Measurements from ENCODE around the gene MRPL53. TPM values are rescaled to one million over a fixed set of nuclear protein-coding genes. Genes with fewer than 3 reads are reported as not detected.

Gene MRPL53
- total and polyA plus RNA-seq, 2 of the 13 experiments (the other 11 are each of a cell fraction or from before 2014, with no cell fraction given), result 34.3 to 51.9 TPM

DNA sequence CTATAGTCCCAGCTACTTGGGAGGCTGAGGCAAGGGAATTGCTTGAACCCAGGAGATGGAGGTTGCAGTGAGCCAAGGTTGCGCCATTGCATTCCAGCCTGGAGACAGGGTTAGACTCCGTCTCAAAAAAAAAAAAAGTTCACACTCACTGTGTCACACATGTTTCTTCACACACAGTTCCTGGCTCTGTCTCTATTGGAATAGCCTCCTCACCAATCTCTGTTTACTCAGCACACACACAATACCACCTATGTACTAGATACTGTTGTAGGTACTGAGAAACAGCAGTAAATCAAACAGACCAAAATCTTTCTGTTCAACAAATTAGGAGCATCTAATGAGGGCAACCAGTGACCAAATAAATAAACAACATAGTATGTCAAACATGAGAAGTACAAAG lies 13.7 kb upstream of the MRPL53 start (continued):
- TF ChIP-seq CCDC6 (CRISPR knock-in tag; IDR thresholded peaks at IDR 0.05), result no peak
- peak; percentile 18; the same call in 1 of the 2 replicates for TF ChIP-seq ZNF574 (CRISPR knock-in tag; IDR thresholded peaks at IDR 0.05)
- no peak for TF ChIP-seq THAP7 (CRISPR knock-in tag; IDR thresholded peaks at IDR 0.05)
- TF ChIP-seq MYC (CRISPR knock-in tag; IDR thresholded peaks at IDR 0.05; ENCODE audit: borderline replicate concordance), result no peak
- TF ChIP-seq, protein P1, sequence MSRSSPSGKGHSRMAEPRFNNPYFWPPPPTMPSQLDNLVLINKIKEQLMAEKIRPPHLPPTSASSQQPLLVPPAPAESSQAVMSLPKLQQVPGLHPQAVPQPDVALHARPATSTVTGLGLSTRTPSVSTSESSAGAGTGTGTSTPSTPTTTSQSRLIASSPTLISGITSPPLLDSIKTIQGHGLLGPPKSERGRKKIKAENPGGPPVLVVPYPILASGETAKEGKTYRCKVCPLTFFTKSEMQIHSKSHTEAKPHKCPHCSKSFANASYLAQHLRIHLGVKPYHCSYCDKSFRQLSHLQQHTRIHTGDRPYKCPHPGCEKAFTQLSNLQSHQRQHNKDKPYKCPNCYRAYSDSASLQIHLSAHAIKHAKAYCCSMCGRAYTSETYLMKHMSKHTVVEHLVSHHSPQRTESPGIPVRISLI (CRISPR knock-in tag; IDR thresholded peaks at IDR 0.05; ENCODE audit: borderline replicate concordance), result peak; percentile 97
- TF ChIP-seq ZSCAN29 (CRISPR knock-in tag; conservative IDR thresholded peaks at IDR 0.05), result no peak
- peak; percentile 69; the same call in 1 of the 2 replicates for TF ChIP-seq TBX3 (IDR thresholded peaks at IDR 0.05; ENCODE audit: borderline replicate concordance)
- peak; percentile 71 for TF ChIP-seq FOXP4 (CRISPR knock-in tag; IDR thresholded peaks at IDR 0.05)
- TF ChIP-seq FOSL2 (CRISPR knock-in tag; IDR thresholded peaks at IDR 0.05), result peak; percentile 40
- TF ChIP-seq, protein P2, sequence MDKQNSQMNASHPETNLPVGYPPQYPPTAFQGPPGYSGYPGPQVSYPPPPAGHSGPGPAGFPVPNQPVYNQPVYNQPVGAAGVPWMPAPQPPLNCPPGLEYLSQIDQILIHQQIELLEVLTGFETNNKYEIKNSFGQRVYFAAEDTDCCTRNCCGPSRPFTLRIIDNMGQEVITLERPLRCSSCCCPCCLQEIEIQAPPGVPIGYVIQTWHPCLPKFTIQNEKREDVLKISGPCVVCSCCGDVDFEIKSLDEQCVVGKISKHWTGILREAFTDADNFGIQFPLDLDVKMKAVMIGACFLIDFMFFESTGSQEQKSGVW (CRISPR knock-in tag; IDR thresholded peaks at IDR 0.05; ENCODE audit: borderline replicate concordance), result no peak
- TF ChIP-seq, protein P3, sequence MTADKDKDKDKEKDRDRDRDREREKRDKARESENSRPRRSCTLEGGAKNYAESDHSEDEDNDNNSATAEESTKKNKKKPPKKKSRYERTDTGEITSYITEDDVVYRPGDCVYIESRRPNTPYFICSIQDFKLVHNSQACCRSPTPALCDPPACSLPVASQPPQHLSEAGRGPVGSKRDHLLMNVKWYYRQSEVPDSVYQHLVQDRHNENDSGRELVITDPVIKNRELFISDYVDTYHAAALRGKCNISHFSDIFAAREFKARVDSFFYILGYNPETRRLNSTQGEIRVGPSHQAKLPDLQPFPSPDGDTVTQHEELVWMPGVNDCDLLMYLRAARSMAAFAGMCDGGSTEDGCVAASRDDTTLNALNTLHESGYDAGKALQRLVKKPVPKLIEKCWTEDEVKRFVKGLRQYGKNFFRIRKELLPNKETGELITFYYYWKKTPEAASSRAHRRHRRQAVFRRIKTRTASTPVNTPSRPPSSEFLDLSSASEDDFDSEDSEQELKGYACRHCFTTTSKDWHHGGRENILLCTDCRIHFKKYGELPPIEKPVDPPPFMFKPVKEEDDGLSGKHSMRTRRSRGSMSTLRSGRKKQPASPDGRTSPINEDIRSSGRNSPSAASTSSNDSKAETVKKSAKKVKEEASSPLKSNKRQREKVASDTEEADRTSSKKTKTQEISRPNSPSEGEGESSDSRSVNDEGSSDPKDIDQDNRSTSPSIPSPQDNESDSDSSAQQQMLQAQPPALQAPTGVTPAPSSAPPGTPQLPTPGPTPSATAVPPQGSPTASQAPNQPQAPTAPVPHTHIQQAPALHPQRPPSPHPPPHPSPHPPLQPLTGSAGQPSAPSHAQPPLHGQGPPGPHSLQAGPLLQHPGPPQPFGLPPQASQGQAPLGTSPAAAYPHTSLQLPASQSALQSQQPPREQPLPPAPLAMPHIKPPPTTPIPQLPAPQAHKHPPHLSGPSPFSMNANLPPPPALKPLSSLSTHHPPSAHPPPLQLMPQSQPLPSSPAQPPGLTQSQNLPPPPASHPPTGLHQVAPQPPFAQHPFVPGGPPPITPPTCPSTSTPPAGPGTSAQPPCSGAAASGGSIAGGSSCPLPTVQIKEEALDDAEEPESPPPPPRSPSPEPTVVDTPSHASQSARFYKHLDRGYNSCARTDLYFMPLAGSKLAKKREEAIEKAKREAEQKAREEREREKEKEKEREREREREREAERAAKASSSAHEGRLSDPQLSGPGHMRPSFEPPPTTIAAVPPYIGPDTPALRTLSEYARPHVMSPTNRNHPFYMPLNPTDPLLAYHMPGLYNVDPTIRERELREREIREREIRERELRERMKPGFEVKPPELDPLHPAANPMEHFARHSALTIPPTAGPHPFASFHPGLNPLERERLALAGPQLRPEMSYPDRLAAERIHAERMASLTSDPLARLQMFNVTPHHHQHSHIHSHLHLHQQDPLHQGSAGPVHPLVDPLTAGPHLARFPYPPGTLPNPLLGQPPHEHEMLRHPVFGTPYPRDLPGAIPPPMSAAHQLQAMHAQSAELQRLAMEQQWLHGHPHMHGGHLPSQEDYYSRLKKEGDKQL (CRISPR knock-in tag; IDR thresholded peaks at IDR 0.05; ENCODE audit: low read depth), result peak; percentile 55; the same call in 1 of the 2 replicates
- no peak for TF ChIP-seq ZBTB1 (CRISPR knock-in tag; IDR thresholded peaks at IDR 0.05; ENCODE audit: borderline replicate concordance)
- no peak for TF ChIP-seq AGO1 (IDR thresholded peaks at IDR 0.05; ENCODE audit: low read depth, low read length, poor library complexity, severe bottlenecking)
- no peak for TF ChIP-seq TEAD2 (CRISPR knock-in tag; IDR thresholded peaks at IDR 0.05)
- TF ChIP-seq, protein P4, sequence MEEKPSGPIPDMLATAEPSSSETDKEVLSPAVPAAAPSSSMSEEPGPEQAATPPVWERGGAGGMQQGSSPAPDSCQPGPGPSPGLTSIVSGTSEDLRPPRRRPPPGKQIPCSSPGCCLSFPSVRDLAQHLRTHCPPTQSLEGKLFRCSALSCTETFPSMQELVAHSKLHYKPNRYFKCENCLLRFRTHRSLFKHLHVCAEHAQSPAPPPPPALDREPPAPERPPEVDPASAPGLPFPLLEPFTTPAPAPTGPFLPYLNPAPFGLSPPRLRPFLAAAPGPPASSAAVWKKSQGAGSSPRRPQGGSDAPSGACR (CRISPR knock-in tag; IDR thresholded peaks at IDR 0.05), result no peak

Data from HepG2 (cell line).